IMR-90 (cell line): Measurements from ENCODE around the gene AGMO.

Experiments used
- CHD1 ChIP-seq: IDR thresholded peaks from 2 replicates; pipeline ENCODE4 v1.6.1; 2012; ENCODE audit warnings: low read depth, low read length, improper control_type of control experiment
- CTCF ChIP-seq: conservative IDR thresholded peaks from 2 replicates; pipeline ENCODE4 v1.5.1; 2012; ENCODE audit warnings: mild to moderate bottlenecking, low read depth, low read length, improper control_type of control experiment
- FOS ChIP-seq: fragments of 150-350 bp; IDR thresholded peaks from 2 replicates; pipeline ENCODE4 v1.6.1; 2016; ENCODE audit warnings: low read depth, low read length
- MAFK ChIP-seq: IDR thresholded peaks from 2 replicates; pipeline ENCODE4 v1.6.1; 2012; ENCODE audit warnings: low read depth, low read length, improper control_type of control experiment
- MAZ ChIP-seq: IDR thresholded peaks from 2 replicates; pipeline ENCODE4 v1.6.1; 2012; ENCODE audit warnings: low read depth, mild to moderate bottlenecking, low read length, improper control_type of control experiment, moderate library complexity, borderline replicate concordance
- MXI1 ChIP-seq: IDR thresholded peaks from 2 replicates; pipeline ENCODE4 v1.6.1; 2012; ENCODE audit warnings: low read depth, mild to moderate bottlenecking, low read length, moderate library complexity, borderline replicate concordance
- NFE2L2 ChIP-seq: fragments of 150-350 bp; IDR thresholded peaks from 2 replicates; pipeline ENCODE4 v1.6.1; 2016; ENCODE audit warnings: low read depth, mild to moderate bottlenecking, low read length
- POLR2A ChIP-seq: IDR thresholded peaks from 2 replicates; pipeline ENCODE4 v1.6.1; 2012; ENCODE audit warnings: mild to moderate bottlenecking, low read depth, low read length
- RAD21 ChIP-seq: IDR thresholded peaks from 2 replicates; pipeline ENCODE4 v1.6.1; 2012; ENCODE audit warnings: low read length, improper control_type of control experiment
- SMC3 ChIP-seq: fragments of 150-350 bp; IDR thresholded peaks from 2 replicates; pipeline ENCODE4 v1.6.1; 2016; ENCODE audit warnings: low read depth, mild to moderate bottlenecking, antibody characterized with exemption, low read length, moderate library complexity

DNA sequence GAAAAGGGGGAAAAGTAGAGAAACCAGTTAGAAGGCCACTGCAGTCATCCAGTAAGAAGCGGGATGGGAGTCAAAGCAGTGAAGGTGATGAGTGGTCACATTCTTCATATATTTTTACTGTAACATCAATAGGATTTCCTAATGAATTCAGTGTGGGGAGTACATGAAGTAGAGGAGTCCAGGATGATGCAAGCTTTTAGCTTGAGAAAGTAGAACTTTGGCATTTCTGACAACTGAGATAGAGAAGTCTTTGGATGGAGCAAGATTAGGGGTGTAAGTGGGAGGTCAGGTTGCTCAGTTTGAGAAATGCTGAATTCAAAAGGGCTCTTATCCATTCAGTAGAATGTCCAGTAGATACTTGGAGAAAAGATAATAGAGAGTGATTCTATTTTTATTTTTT is 395.2 kb downstream of the AGMO start:
- TF ChIP-seq MAZ (no peak), CTCF (no peak), MXI1 (no peak), SMC3 (no peak), NFE2L2 (no peak), FOS (no peak), POLR2A (no peak), MAFK (no peak), CHD1 (no peak), RAD21 (no peak)
